Memory B cell (primary cell): ENCODE data around the gene AUTS2.
"Not testable (repeated sequence)": the region's sequence is repeated elsewhere in the genome, so short reads cannot be mapped to it uniquely, and the experiment has no call there.

Source experiments
- ATAC-seq: fragments of 150-1000 bp; cut with Tn5 transposase; 2 replicates; pipeline ENCODE4 v1.10.0; 2021; ENCODE audit warnings: low read depth, mild to moderate bottlenecking, moderate library complexity
- DNase-seq, 2 donors: peaks; one replicate each; pipeline ENCODE4 v3.0.0; 2022; ENCODE audit warnings: low spot score in 2 of 2
- H3K27ac Mint-ChIP-seq: one replicate; pipeline ENCODE4 v1.8.0; 2022; ENCODE audit warnings: mild to moderate bottlenecking, moderate library complexity, mixed read lengths
- H3K27me3 Mint-ChIP-seq: one replicate; pipeline ENCODE4 v1.8.0; 2022; ENCODE audit warnings: mixed read lengths
- H3K36me3 Mint-ChIP-seq: one replicate; pipeline ENCODE4 v1.8.0; 2022; ENCODE audit warnings: mild to moderate bottlenecking, mixed read lengths
- H3K4me1 Mint-ChIP-seq: one replicate; pipeline ENCODE4 v1.8.0; 2022; ENCODE audit warnings: mixed read lengths
- H3K4me3 Mint-ChIP-seq: one replicate; pipeline ENCODE4 v1.8.0; 2022; ENCODE audit warnings: mild to moderate bottlenecking, moderate library complexity, mixed read lengths
- H3K9me3 Mint-ChIP-seq: one replicate; pipeline ENCODE4 v1.8.0; 2022; ENCODE audit warnings: mixed read lengths

AUTS2 gene

DNA sequence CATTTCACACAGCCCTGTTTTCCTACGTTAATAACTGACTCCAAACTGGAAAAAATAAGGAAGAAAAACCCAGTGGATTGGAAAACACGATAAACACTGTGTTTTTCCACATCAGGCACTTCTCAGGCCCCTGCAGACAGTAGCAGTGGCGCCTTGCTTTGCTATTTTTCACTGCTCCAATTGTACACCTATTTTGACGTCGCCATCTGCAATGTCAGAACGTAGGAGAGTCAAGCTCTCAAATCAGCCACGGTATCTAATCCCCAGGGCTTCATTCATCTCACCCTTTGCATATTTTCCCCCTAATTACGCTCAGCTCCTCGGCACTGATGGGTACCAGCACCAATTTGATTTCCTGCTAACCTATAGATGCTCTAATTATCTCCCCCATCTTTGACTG is 1195.5 kb downstream of the AUTS2 start:
- no peak for ATAC-seq
- Mint-ChIP-seq H3K27me3 (no peaks in the 10 kb centered on the region), H3K36me3 (peaks cover 15% of the 10 kb centered on the region), H3K4me1 (no peaks in the 10 kb centered on the region), H3K9me3 (no peaks in the 10 kb centered on the region), H3K27ac (no peak overlapping the region), H3K4me3 (no peak overlapping the region)
- DNase-seq, result no peak

DNA sequence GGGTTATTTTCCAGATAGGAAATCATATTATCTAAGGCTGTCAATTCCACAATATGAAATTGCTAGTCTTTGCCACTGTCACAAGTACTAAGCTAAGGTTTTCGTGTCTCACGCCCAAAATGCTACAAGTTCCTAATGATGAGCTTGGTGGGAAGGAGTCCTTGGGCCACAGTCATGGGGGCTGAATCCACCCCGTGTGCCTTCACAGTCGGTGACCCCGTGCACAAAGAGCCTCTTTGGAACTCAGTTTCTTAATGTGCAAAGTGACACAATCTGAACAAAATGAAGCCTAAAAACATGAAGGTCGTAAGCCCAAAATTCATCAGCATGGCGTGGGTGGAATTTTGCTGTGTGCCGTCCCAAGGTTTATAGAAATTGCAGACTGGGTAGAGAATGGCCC is 1196.7 kb downstream of the AUTS2 start:
- H3K4me1 Mint-ChIP-seq, result no peaks in the 10 kb centered on the region
- no peak for ATAC-seq

DNA sequence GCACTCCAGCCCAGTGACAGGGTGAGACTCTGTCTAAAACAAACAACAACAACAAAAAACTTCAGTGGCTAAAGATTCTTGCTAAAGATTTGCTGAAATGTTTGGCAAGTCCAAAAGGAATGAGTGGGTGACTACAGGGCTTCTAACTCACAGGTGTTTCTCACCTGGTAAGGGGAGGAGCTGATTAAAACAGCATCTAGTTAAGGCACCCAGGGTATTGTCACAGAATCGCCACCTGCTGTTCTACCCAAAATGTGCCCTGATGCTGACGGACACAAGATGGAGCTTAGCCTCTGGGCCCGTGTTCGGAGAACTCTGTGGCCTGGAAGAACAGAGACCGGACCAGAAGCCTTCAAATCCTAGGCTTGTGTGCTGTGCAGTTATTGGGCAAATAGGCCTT is 1197.7 kb downstream of the AUTS2 start:
- no peaks in the 10 kb centered on the region for H3K27me3 Mint-ChIP-seq
- peaks cover 6% of the 10 kb centered on the region for H3K9me3 Mint-ChIP-seq
- no peak for DNase-seq
- no peak for ATAC-seq
- H3K36me3 Mint-ChIP-seq, result peaks cover 5% of the 10 kb centered on the region
- H3K4me3 Mint-ChIP-seq, result no peak overlapping the region
- no peak overlapping the region for H3K27ac Mint-ChIP-seq
- H3K4me1 Mint-ChIP-seq, result no peaks in the 10 kb centered on the region

More for the DNA sequence above, 1196.7 kb downstream of the AUTS2 start:
- Mint-ChIP-seq H3K27me3 (no peaks in the 10 kb centered on the region), H3K36me3 (peaks cover 7% of the 10 kb centered on the region), H3K27ac (no peak overlapping the region), H3K4me3 (no peak overlapping the region), H3K9me3 (peaks cover under 1% of the 10 kb centered on the region)
- no peak for DNase-seq

DNA sequence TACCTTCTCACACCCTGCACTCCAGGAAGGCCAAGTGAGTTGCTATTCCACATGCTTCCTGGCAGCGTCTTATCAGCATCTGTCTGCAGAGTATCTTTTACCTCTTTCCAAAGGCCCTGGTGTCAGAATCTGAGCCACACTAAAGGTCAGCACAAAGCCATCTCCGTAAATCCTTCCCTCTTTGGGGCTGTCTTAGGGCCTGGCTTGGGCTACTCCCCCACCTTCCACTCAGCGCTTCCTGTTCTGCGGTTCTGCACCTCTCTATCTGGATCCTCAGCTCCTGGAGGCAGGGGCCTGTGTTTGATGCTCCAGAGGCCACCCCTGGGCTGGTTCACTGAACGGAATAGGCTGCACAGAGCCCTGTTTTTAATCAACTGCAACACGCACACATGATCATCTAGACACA is 1198.8 kb downstream of the AUTS2 start:
- no peak overlapping the region for H3K27ac Mint-ChIP-seq
- H3K4me1 Mint-ChIP-seq, result no peaks in the 10 kb centered on the region
- H3K9me3 Mint-ChIP-seq, result peaks cover 11% of the 10 kb centered on the region
- ATAC-seq, result no peak
- no peaks in the 10 kb centered on the region for H3K27me3 Mint-ChIP-seq
- H3K36me3 Mint-ChIP-seq, result peaks cover 8% of the 10 kb centered on the region
- H3K4me3 Mint-ChIP-seq, result no peak overlapping the region
- no peak for DNase-seq

DNA sequence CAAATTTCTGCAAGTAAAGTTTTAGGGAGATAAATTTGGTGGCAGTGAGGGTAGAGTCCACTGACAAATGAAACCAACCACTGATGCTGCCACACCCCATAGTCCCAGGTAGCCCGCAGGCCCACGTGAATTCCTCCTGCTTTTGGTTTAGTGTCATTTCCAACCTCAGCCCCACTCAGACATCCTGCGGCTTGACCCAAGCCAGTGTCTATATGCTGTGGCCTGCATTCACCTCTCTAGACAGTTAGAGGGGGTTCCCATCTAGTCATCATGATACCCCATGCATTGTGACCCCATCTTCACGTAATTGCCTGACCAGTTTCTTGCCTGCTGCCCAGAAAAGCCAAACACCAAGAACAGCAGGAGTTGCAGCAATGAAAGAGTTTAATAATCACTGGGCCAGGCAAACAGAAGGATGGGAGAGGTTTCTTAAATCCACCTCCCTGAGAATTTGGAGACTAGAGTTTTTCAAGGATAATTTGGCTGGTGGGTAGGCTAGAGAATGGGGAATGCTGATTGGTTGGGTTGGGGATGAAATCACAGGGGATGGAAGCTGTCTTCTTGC is 1201.6 kb downstream of the AUTS2 start:
- Mint-ChIP-seq H3K9me3 (peaks cover 14% of the 10 kb centered on the region), H3K4me1 (peaks cover 6% of the 10 kb centered on the region), H3K36me3 (peaks cover 11% of the 10 kb centered on the region), H3K27ac (no peak overlapping the region), H3K27me3 (peaks cover 3% of the 10 kb centered on the region), H3K4me3 (no peak overlapping the region)
- DNase-seq (no peak), ATAC-seq (no peak)

DNA sequence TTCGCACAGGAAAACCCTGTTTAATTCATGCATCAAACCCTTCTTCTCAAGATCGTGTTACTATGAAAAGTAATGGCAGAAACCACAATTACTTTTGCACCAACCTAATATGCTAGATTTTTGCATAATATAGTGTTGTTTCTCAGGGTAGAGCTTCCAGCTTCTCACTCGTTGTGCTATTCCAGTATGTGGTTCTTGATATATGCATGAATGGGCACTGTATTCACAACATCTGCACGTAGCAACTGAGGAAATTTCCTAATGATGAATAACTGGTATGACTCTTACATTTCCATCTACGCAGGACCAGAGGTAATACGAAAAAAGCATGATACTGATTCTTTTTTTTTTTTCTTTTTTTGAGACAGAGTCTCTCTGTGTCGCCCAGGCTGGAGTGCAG is 1207.1 kb downstream of the AUTS2 start:
- H3K4me3 Mint-ChIP-seq, result peak overlapping the region; percentile 49
- H3K27ac Mint-ChIP-seq, result peak overlapping the region; percentile 13
- H3K9me3 Mint-ChIP-seq, result peaks cover 11% of the 10 kb centered on the region
- H3K36me3 Mint-ChIP-seq, result peaks cover 8% of the 10 kb centered on the region
- peak; percentile 78 for ATAC-seq
- peaks cover 18% of the 10 kb centered on the region for H3K4me1 Mint-ChIP-seq
- H3K27me3 Mint-ChIP-seq, result peaks cover 5% of the 10 kb centered on the region
- no peak for DNase-seq

DNA sequence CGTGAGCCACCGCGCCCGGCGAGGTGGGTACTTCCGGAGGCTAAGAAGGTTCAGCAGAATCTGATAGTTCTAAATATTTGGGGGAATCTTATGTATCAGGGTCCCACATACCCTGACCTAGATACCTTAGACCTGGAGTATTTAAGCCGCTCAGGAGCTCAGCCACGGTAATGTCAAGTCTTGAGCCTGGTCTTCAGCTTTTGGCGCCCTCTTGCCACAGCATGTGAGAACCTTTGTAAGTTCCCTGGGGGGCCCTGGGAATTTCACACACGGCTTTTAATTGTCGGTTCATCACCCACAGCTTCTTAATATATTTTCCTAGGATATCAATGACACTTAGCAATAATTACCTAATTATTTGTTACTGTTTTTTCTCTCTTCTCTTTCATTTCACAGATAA is 1209.4 kb downstream of the AUTS2 start:
- peaks cover 3% of the 10 kb centered on the region for H3K36me3 Mint-ChIP-seq
- DNase-seq, result no peak

DNA sequence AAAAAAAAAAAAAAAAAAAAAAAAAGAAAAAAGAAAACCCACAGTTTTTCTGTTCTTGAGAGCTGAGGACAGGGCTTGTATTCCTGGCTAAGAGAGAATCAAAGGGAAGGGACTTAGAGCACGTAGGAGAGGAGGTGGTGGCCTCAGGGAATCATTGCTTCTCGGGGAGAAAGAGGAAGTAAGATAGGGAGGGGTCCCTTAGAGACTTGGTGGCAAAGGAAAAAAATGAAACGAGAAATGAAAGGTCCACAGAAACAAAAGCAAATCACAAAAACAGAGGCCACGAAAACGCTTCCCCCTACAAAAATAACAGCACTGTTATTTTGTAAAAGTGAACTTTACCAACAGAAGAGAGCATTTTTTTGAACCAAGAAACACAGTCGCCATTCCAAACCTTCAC is 1210.6 kb downstream of the AUTS2 start:
- H3K27me3 Mint-ChIP-seq, result peaks cover 3% of the 10 kb centered on the region
- H3K4me3 Mint-ChIP-seq, result peak overlapping the region; percentile 75
- H3K27ac Mint-ChIP-seq, result peak overlapping the region; percentile 79

More for the DNA sequence above, 1209.4 kb downstream of the AUTS2 start:
- Mint-ChIP-seq H3K4me1 (peaks cover 18% of the 10 kb centered on the region), H3K4me3 (no peak overlapping the region), H3K27ac (peak overlapping the region; percentile 79), H3K27me3 (peaks cover 5% of the 10 kb centered on the region), H3K9me3 (peaks cover 3% of the 10 kb centered on the region)
- no peak for ATAC-seq

DNA sequence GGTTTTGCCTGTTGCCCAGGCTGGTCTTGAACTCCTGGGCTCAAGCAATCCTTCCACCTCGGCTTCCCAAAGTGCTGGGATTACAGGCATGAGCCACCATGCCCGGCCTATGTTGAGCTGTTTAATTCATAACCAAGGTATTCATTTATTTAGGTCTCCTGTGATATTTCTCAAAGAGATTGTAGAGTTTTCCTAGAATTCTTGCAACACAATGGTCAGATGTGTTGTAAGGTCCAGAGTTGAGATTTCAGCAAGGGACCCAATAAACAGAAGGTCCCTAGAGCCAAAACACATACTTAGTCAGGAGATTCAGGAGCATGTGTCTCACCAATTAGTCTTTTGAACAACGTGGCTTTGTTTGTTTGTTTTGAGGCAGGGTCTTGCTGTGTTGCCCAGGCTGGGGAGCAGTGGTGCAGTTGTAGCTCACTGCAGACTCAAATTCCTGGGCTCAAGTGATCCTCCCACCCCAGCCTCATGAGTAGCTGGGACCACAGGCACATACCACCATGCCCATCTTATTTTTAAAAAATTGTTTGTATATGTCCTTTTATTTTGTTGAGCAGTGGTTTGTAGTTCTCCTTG is 1212.4 kb downstream of the AUTS2 start:
- Mint-ChIP-seq H3K4me1 (peaks cover 8% of the 10 kb centered on the region), H3K27ac (no peak overlapping the region), H3K4me3 (no peak overlapping the region), H3K36me3 (no peaks in the 10 kb centered on the region), H3K9me3 (peaks cover 2% of the 10 kb centered on the region), H3K27me3 (peaks cover 3% of the 10 kb centered on the region)
- no peak for ATAC-seq
- no peak for DNase-seq

More for the DNA sequence above, 1210.6 kb downstream of the AUTS2 start:
- H3K36me3 Mint-ChIP-seq, result no peaks in the 10 kb centered on the region
- DNase-seq (no peak), ATAC-seq (peak; percentile 36)
- H3K9me3 Mint-ChIP-seq, result peaks cover 2% of the 10 kb centered on the region
- peaks cover 16% of the 10 kb centered on the region for H3K4me1 Mint-ChIP-seq

DNA sequence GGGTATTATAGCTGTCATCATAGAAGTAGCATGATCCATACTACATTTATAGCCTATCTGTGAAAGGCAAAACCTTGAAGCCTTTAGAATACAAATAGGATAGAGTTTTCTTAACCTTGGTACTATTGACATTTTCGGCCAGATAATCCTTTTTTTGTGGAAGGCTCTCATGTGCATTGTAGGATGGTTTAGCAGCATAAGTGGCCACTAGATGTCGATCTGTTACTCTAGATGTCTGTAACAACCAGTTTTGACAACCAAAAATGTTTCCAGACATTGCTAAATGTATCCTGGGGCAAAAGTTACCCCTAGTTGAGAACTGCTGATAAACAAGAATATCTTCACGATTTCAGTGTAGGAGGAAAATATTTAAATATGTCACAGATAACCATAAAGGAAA is 1214.2 kb downstream of the AUTS2 start:
- no peak for ATAC-seq
- H3K27me3 Mint-ChIP-seq, result no peaks in the 10 kb centered on the region
- H3K4me1 Mint-ChIP-seq, result peaks cover 5% of the 10 kb centered on the region
- H3K9me3 Mint-ChIP-seq, result peaks cover 2% of the 10 kb centered on the region
- H3K4me3 Mint-ChIP-seq, result no peak overlapping the region
- no peaks in the 10 kb centered on the region for H3K36me3 Mint-ChIP-seq
- DNase-seq, result no peak
- H3K27ac Mint-ChIP-seq, result no peak overlapping the region

DNA sequence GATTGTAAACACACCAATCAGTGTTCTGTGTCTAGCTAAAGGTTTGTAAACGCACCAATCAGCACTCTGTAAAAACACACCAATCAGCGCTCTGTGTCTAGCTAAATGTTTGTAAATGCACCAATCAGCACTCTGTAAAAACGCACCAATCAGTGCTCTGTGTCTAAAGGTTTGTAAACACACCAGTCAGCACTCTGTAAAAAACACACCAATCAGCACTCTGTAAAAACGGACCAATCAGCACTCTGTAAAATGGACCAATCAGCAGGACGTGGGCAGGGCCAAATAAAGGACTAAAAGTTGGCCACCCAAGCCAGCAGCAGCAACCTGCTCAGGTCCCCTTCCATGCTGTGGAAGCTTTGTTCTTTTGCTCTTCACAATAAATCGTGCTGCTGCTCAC is 1224.2 kb downstream of the AUTS2 start:
- H3K27me3 Mint-ChIP-seq, H3K36me3 Mint-ChIP-seq, H3K9me3 Mint-ChIP-seq, DNase-seq, H3K4me3 Mint-ChIP-seq, ATAC-seq, H3K27ac Mint-ChIP-seq, H3K4me1 Mint-ChIP-seq: not testable (repeated sequence)

DNA sequence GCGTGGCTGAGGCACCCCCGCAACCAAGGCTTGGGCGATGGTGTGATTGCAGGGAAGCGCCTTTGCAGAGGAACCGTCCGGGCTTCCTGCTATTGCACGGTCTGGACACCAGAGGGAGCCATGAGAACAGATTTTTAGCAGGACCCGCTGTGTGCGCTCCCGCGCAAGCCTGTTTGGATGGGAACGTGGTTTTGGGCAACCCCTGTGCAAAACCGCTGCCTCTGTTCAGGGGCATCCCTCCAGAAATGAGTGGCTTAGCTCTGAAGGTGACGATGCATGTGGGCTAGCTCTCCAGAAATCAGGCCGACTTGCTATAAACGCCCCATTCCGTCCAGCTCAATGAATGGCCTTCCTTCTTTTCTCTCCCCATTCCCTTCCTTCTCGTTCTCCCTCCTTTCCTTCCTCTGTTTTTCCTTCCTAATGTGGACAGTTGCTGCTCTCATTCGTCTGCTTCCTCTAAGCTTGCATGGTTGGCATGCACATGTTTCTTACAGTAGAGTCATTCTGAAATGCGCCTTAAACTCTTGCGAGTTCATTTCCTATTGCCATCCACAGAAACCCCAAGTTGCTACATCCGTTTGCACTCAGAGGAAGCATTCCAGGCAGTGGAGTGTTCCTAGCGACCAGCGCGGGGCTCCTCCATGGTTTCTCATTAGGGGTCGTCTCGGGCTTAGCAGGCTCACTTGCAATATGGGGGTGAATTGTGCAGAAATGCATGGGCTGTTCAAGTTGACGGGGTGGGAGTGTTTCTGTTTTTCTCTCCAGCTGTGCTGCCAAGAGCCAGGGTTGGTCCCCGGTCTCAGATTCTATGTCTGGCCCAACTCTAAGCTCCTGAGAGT is 1231.2 kb downstream of the AUTS2 start:
- DNase-seq, result peak; percentile 45 to 46
- H3K9me3 Mint-ChIP-seq, result peaks cover 5% of the 10 kb centered on the region

DNA sequence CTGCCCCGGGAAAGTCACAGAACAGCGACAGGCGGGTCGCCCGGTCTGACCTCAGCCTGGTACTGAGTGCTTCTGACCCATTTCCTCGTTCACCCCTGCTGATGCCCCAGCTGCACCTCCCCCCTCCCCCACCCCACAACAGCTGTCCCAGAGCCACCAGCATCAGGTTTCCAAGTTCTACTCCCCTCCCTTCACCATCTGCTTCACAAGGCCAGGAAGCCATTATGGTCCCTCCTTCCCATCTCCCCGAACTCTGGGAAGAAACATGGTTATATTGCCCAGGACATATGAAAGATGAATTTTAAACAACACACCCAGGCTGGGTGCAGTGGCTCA is 1231.8 kb downstream of the AUTS2 start:
- H3K27me3 Mint-ChIP-seq, result peaks cover 11% of the 10 kb centered on the region
- H3K4me1 Mint-ChIP-seq, result peaks cover 9% of the 10 kb centered on the region
- peaks cover 5% of the 10 kb centered on the region for H3K9me3 Mint-ChIP-seq
- no peak for ATAC-seq
- H3K27ac Mint-ChIP-seq, result no peak overlapping the region
- DNase-seq, result no peak
- no peaks in the 10 kb centered on the region for H3K36me3 Mint-ChIP-seq
- H3K4me3 Mint-ChIP-seq, result no peak overlapping the region

More for the DNA sequence above, 1231.2 kb downstream of the AUTS2 start:
- no peak overlapping the region for H3K27ac Mint-ChIP-seq
- no peaks in the 10 kb centered on the region for H3K36me3 Mint-ChIP-seq
- H3K4me3 Mint-ChIP-seq, result peak overlapping the region; percentile 65
- peaks cover 7% of the 10 kb centered on the region for H3K27me3 Mint-ChIP-seq
- ATAC-seq, result peak; percentile 45
- H3K4me1 Mint-ChIP-seq, result peaks cover 9% of the 10 kb centered on the region

DNA sequence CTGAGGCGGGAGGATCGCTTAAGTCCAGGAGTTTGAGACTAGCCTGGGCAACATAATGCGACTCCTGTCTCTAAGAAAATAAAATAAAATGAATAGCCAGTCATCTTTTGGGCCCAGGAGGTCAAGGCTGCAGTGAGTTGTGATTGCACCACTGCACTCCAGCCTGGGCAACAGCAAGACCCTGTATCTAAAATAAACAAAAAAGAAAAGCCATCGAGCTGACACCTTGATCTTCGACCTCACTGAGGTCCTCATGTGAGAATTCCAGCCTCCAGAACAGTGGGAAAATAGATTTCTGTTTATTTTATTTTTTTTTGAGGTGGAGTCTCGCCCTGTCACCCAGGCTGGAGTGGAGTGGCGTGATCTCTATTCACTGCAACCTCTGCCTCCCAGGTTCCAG is 1232.2 kb downstream of the AUTS2 start:
- no peak for ATAC-seq
- peaks cover 9% of the 10 kb centered on the region for H3K4me1 Mint-ChIP-seq
- H3K4me3 Mint-ChIP-seq, result no peak overlapping the region
- peaks cover 3% of the 10 kb centered on the region for H3K9me3 Mint-ChIP-seq
- peaks cover 11% of the 10 kb centered on the region for H3K27me3 Mint-ChIP-seq
- no peaks in the 10 kb centered on the region for H3K36me3 Mint-ChIP-seq
- DNase-seq, result no peak
- no peak overlapping the region for H3K27ac Mint-ChIP-seq
